Hepatocyte (in vitro differentiated cells): ENCODE data around the gene GLI2. TPM values are rescaled to one million over a fixed set of nuclear protein-coding genes. Genes with fewer than 3 reads are reported as not detected.

Experiments used
- DNase-seq: peaks from one replicate; pipeline ENCODE4 v3.0.0-alpha.2; 2016; ENCODE audit warnings: low spot score
- H2AFZ ChIP-seq: fragments of 200-600 bp; sonication (generic); 2 replicates; pipeline ENCODE4 v1.6.0; 2016; ENCODE audit warnings: antibody characterized with exemption, mild to moderate bottlenecking
- H3K27ac ChIP-seq: fragments of 200-600 bp; sonication (generic); 2 replicates; pipeline ENCODE4 v1.5.1; 2016; ENCODE audit warnings: mild to moderate bottlenecking
- H3K27me3 ChIP-seq: fragments of 200-600 bp; sonication (generic); 2 replicates; pipeline ENCODE4 v1.6.1; 2016
- H3K36me3 ChIP-seq: fragments of 200-600 bp; sonication (generic); replicated peaks from 2 replicates; pipeline ENCODE4 v1.5.1; 2016; ENCODE audit warnings: low read depth; ENCODE audit not compliant: insufficient read depth
- H3K4me1 ChIP-seq: fragments of 200-600 bp; sonication (generic); 2 replicates; pipeline ENCODE4 v1.5.1; 2016; ENCODE audit warnings: mild to moderate bottlenecking, moderate library complexity; ENCODE audit not compliant: insufficient read depth
- H3K4me2 ChIP-seq: fragments of 200-600 bp; sonication (generic); 2 replicates; pipeline ENCODE4 v1.6.0; 2016
- H3K4me3 ChIP-seq: fragments of 200-600 bp; sonication (generic); 2 replicates; pipeline ENCODE4 v1.5.1; 2016; ENCODE audit warnings: mild to moderate bottlenecking
- H3K79me2 ChIP-seq: fragments of 200-600 bp; sonication (generic); 2 replicates; pipeline ENCODE4 v1.6.0; 2017; ENCODE audit warnings: mild to moderate bottlenecking
- H3K9me2 ChIP-seq: fragments of 200-600 bp; sonication (generic); replicated peaks from 2 replicates; pipeline ENCODE4 v1.6.0; 2017; ENCODE audit warnings: mild to moderate bottlenecking; ENCODE audit not compliant: insufficient read depth
- H3K9me3 ChIP-seq: fragments of 200-600 bp; sonication (generic); 2 replicates; pipeline ENCODE4 v1.5.1; 2016; ENCODE audit warnings: low read depth, mild to moderate bottlenecking
- H4K20me1 ChIP-seq: fragments of 200-600 bp; sonication (generic); 2 replicates; pipeline ENCODE4 v1.6.0; 2016; ENCODE audit warnings: mild to moderate bottlenecking; ENCODE audit not compliant: insufficient read depth, poor library complexity, severe bottlenecking
- CTCF ChIP-seq: fragments of 200-600 bp; sonication (generic); IDR thresholded peaks from 2 replicates; pipeline ENCODE4 v1.5.1; 2016; ENCODE audit warnings: antibody characterized with exemption, mild to moderate bottlenecking; ENCODE audit not compliant: poor library complexity
- EZH2 ChIP-seq: fragments of 200-600 bp; sonication (generic); IDR thresholded peaks from 2 replicates; pipeline ENCODE4 v1.6.1; 2016; ENCODE audit warnings: antibody characterized with exemption, mild to moderate bottlenecking, borderline replicate concordance
- EZH2phosphoT487 ChIP-seq: fragments of 200-600 bp; sonication (generic); IDR thresholded peaks from one replicate; pipeline ENCODE4 v1.6.1; 2018; ENCODE audit warnings: antibody characterized with exemption, mild to moderate bottlenecking, low read depth, moderate library complexity; ENCODE audit not compliant: unreplicated experiment, severe bottlenecking
- WGBS: methylation state at CpG from one replicate; pipeline ENCODE4 v1.1.6; 2016; ENCODE audit warnings: low lambda C conversion rate; ENCODE audit errors: missing lambda C conversion rate; 5-methylcytosine and 5-hydroxymethylcytosine counted together
- polyA plus RNA-seq: library from polyadenylated mRNA; unstranded; fragments of >200 nt; fragmentation: Nextera tagmentation; extraction: Ambion mirVana; gene quantifications from 2 replicates; pipeline ENCODE4 v1.2.1, GENCODE V29; 2016
- total RNA-seq: library from RNA; depleted of rRNA; stranded (reverse); fragments of >200 nt; gene quantifications from 2 replicates; pipeline ENCODE4 v1.2.3, GENCODE V29; 2014

Gene GLI2
- total and polyA plus RNA-seq, 2 experiments from 2014 or later: 5.3 to 5.8 TPM

- Histone ChIP-seq H3K9me2 (no peaks in the 10 kb centered on the region), H3K27me3 (no peaks in the 10 kb centered on the region), H2AFZ (no peak overlapping the region), H3K79me2 (peaks cover 60% of the 10 kb centered on the region), H3K36me3 (no peaks in the 10 kb centered on the region), H3K27ac (peak overlapping the region; percentile 98), H3K9me3 (no peaks in the 10 kb centered on the region), H3K4me3 (no peak overlapping the region), H3K4me2 (no peak overlapping the region), H3K4me1 (peaks cover 37% of the 10 kb centered on the region), H4K20me1 (no peaks in the 10 kb centered on the region)
- no peak for DNase-seq
- TF ChIP-seq EZH2 (no peak), CTCF (no peak), EZH2phosphoT487 (no peak)
- 81% methylated on average over 7 of the region's 7 CpGs for WGBS
Measured at GRCh38 chr2:120759543-120760331, 24.1 kb downstream of the GLI2 start.

- Histone ChIP-seq H3K9me3 (no peaks in the 10 kb centered on the region), H3K4me1 (peaks cover 46% of the 10 kb centered on the region), H3K36me3 (no peaks in the 10 kb centered on the region), H3K4me2 (no peak overlapping the region), H3K4me3 (no peak overlapping the region), H2AFZ (no peak overlapping the region), H3K27me3 (no peaks in the 10 kb centered on the region), H3K9me2 (no peaks in the 10 kb centered on the region), H3K27ac (no peak overlapping the region), H3K79me2 (peaks cover 52% of the 10 kb centered on the region), H4K20me1 (no peaks in the 10 kb centered on the region)
- DNase-seq: no peak
- WGBS: 86% methylated on average over 8 of the region's 8 CpGs
- TF ChIP-seq EZH2phosphoT487 (no peak), EZH2 (no peak), CTCF (no peak)
Measured at GRCh38 chr2:120760446-120761135, 24.9 kb downstream of the GLI2 start.

GRCh38 chr2:120761164-120761861, 25.6 kb downstream of the GLI2 start:
- H3K27ac ChIP-seq: no peak overlapping the region
- peaks cover 52% of the 10 kb centered on the region for H3K4me1 ChIP-seq
- no peaks in the 10 kb centered on the region for H4K20me1 ChIP-seq
- H3K36me3 ChIP-seq: no peaks in the 10 kb centered on the region
- no peak for TF ChIP-seq EZH2
- no peak for TF ChIP-seq EZH2phosphoT487
- no peak for TF ChIP-seq CTCF
- H3K9me3 ChIP-seq: no peaks in the 10 kb centered on the region
- DNase-seq: no peak
- H3K4me3 ChIP-seq: no peak overlapping the region
- no peaks in the 10 kb centered on the region for H3K9me2 ChIP-seq
- H3K79me2 ChIP-seq: peaks cover 47% of the 10 kb centered on the region
- H3K4me2 ChIP-seq: no peak overlapping the region
- no peak overlapping the region for H2AFZ ChIP-seq
- 77% methylated on average over 8 of the region's 8 CpGs for WGBS
- no peaks in the 10 kb centered on the region for H3K27me3 ChIP-seq
